HepG2 (cell line): ENCODE measurements around the gene COQ9. TPM values are rescaled to one million over a fixed set of nuclear protein-coding genes. Genes with fewer than 3 reads are reported as not detected.
A peak's percentile ranks its signal among the peaks of the same experiment; 100 is the strongest.

Experiments used
- ATAC-seq: fragments of 200-7000 bp; cut with Tn5 transposase; 3 replicates; pipeline ENCODE4 v1.9.1; 2020; ENCODE audit warnings: mild to moderate bottlenecking, moderate library complexity
- BruUV-seq: library from RNA; stranded (reverse); fragments of 400-500 nt; replicated peaks from 2 replicates; lab custom pipeline; 2021; lab: Mats Ljungman, UMichigan
- CTCF ChIA-PET: fragments of 300-600 bp; formaldehyde crosslinking; extraction: SDS; loops from one replicate; lab custom pipeline; 2021; ENCODE audit warnings: low total read pairs, inconsistent platforms, low intra/inter-chr PET ratio; lab: Yijun Ruan, JAX
- POLR2A ChIA-PET: fragments of 350-600 bp; sonication (Branson Sonifier 250); formaldehyde crosslinking; loops from one replicate; lab custom pipeline; 2020; ENCODE audit warnings: antibody characterized with exemption, inconsistent platforms; lab: Yijun Ruan, JAX
- DNase-seq: peaks from one replicate; pipeline ENCODE4 v3.0.0-alpha.2; 2015; ENCODE audit warnings: low spot score
- FAIRE-seq: peaks from 3 replicates; lab custom pipeline; 2011; peaks lifted over from hg19 to GRCh38; lab: Jason Lieb, UNC
- H2AFZ ChIP-seq: one replicate; pipeline ENCODE4 v1.6.1; 2011; ENCODE audit warnings: low read length, inconsistent platforms
- H3K27ac ChIP-seq: fragments of 300-600 bp; 3 replicates; pipeline ENCODE4 v1.8.0; 2011; ENCODE audit warnings: mixed run types, mild to moderate bottlenecking, mixed read lengths, low read length, inconsistent platforms; ENCODE audit not compliant: insufficient read depth; ENCODE audit errors: extremely low read length
- H3K27me3 ChIP-seq, 2 experiments: fragments of 200-600 bp in 1 of 2; 2 replicates in 1 of 2; 3 replicates in 1 of 2; pipeline versions ENCODE4 v1.6.0 to v1.8.0; 2011; ENCODE audit warnings: low read length in 2 of 2, mild to moderate bottlenecking in 2 of 2, moderate library complexity in 2 of 2, inconsistent platforms in 1 of 2; ENCODE audit not compliant: insufficient read depth in 2 of 2, control insufficient read depth in 1 of 2
- H3K36me3 ChIP-seq, 2 experiments: fragments of 200-600 bp in 1 of 2; replicated peaks in 1 of 2; 2 replicates in 1 of 2; 3 replicates in 1 of 2; pipeline versions ENCODE4 v1.5.1 to v1.8.0; 2011; ENCODE audit warnings: low read length in 2 of 2, inconsistent platforms in 1 of 2; ENCODE audit not compliant: insufficient read depth in 2 of 2, control insufficient read depth in 1 of 2
- H3K4me1 ChIP-seq: 2 replicates; pipeline ENCODE4 v1.5.1; 2012; ENCODE audit warnings: low read length, inconsistent platforms; ENCODE audit not compliant: insufficient read depth
- H3K4me2 ChIP-seq: 2 replicates; pipeline ENCODE4 v1.6.0; 2011; ENCODE audit warnings: low read depth, low read length, inconsistent platforms
- H3K4me3 ChIP-seq, 3 experiments: fragments of 200-600 bp in 1 of 3; sonication (generic), shearing (Covaris generic) in 1 of 3; replicated peaks in 1 of 3; 2 replicates each; pipeline ENCODE4 v1.5.1; 2011 to 2016; ENCODE audit warnings: low read length in 3 of 3, inconsistent platforms in 2 of 3, low read depth in 2 of 3, mild to moderate bottlenecking in 2 of 3, control low read depth in 1 of 3, mixed read lengths in 1 of 3; ENCODE audit not compliant: insufficient read depth in 1 of 3
- H3K79me2 ChIP-seq: one replicate; pipeline ENCODE4 v1.6.1; 2011; ENCODE audit warnings: low read length, inconsistent platforms; ENCODE audit not compliant: insufficient read depth
- H3K9ac ChIP-seq: 2 replicates; pipeline ENCODE4 v1.6.0; 2011; ENCODE audit warnings: mild to moderate bottlenecking, low read depth, low read length, inconsistent platforms; ENCODE audit not compliant: insufficient read depth
- H3K9me3 ChIP-seq: 2 replicates; pipeline ENCODE4 v1.5.1; 2012; ENCODE audit warnings: mild to moderate bottlenecking, low read length
- H4K20me1 ChIP-seq: 2 replicates; pipeline ENCODE4 v1.6.0; 2011; ENCODE audit warnings: inconsistent platforms, mild to moderate bottlenecking, low read length, moderate library complexity; ENCODE audit not compliant: insufficient read depth
- GATAD2A ChIP-seq: IDR thresholded peaks from 2 replicates; pipeline ENCODE4 v1.6.1; 2016
- LCORL ChIP-seq, 2 experiments: fragments of 450-650 bp in 1 of 2; sonication (generic) in 1 of 2; formaldehyde crosslinking in 1 of 2; IDR thresholded peaks; 2 replicates each; pipeline versions ENCODE4 v1.5.0 to v1.6.1; 2017 to 2020; ENCODE audit warnings: antibody characterized with exemption in 1 of 2, missing genetic modification reagents in 1 of 2
- NONO ChIP-seq, 2 experiments: fragments of 450-650 bp in 1 of 2; sonication (generic) in 1 of 2; formaldehyde crosslinking in 1 of 2; IDR thresholded peaks in 1 of 2; conservative IDR thresholded peaks in 1 of 2; 2 replicates each; pipeline versions ENCODE4 v1.6.1 to v1.8.0; 2017 to 2022; ENCODE audit warnings: mild to moderate bottlenecking in 1 of 2, missing genetic modification reagents in 1 of 2, moderate library complexity in 1 of 2
- RAD21 ChIP-seq: fragments of 450-650 bp; formaldehyde crosslinking; IDR thresholded peaks from 2 replicates; pipeline ENCODE4 v1.5.0; 2020; ENCODE audit warnings: mild to moderate bottlenecking
- RCOR2 ChIP-seq: IDR thresholded peaks from 2 replicates; pipeline ENCODE4 v1.6.1; 2016; ENCODE audit warnings: missing biosample characterization, missing genetic modification reagents
- RXRB ChIP-seq: IDR thresholded peaks from 2 replicates; pipeline ENCODE4 v1.6.1; 2016; ENCODE audit warnings: borderline replicate concordance, missing genetic modification reagents, missing compliant biosample characterization
- SAP130 ChIP-seq: IDR thresholded peaks from 2 replicates; pipeline ENCODE4 v1.6.1; 2016; ENCODE audit warnings: low read depth
- TARDBP ChIP-seq: sonication (generic); formaldehyde crosslinking; IDR thresholded peaks from 2 replicates; pipeline ENCODE4 v1.8.0; 2022; ENCODE audit warnings: mild to moderate bottlenecking, missing genetic modification reagents
- THAP11 ChIP-seq: IDR thresholded peaks from 2 replicates; pipeline ENCODE4 v1.6.1; 2016; ENCODE audit warnings: missing biosample characterization, missing genetic modification reagents
- ZBTB7B ChIP-seq: sonication (generic); formaldehyde crosslinking; IDR thresholded peaks from 2 replicates; pipeline ENCODE4 v1.4.0; 2020; ENCODE audit warnings: missing genetic modification reagents
- ZNF7 ChIP-seq: IDR thresholded peaks from 2 replicates; pipeline ENCODE4 v1.6.1; 2016; ENCODE audit warnings: missing biosample characterization, missing genetic modification reagents
- ZNF709 ChIP-seq: sonication (generic); formaldehyde crosslinking; IDR thresholded peaks from 2 replicates; pipeline ENCODE4 v1.5.0; 2020; ENCODE audit warnings: mild to moderate bottlenecking, missing genetic modification reagents
- whole genome bisulfite sequencing: methylation state at CpG from one replicate; pipeline ENCODE4 v1.1.6; 2017; ENCODE audit warnings: low lambda C conversion rate; 5-methylcytosine and 5-hydroxymethylcytosine counted together
- in situ Hi-C: cut with HindIII; loops from 2 replicates; pipeline ENCODE4 v1.10.0; 2017; ENCODE audit warnings: low pct_unique_long_range_greater_than_20kb; ENCODE audit not compliant: extremely low pct_ligation_motif_present
- intact Hi-C: fragments of 100-400 bp; cut with micrococcal nuclease; formaldehyde crosslinking; loops from one replicate; pipeline ENCODE4 v1.10.0; 2022; ENCODE audit not compliant: unreplicated experiment
- polyA plus RNA-seq, 8 experiments: library from polyadenylated mRNA; depleted of rRNA in 3 of 8; stranded (reverse) in 7 of 8; unstranded in 1 of 8; fragments of >200 nt; fragmentation: Illumina TruSeq in 4 of 8; extraction: Trizol in 4 of 8; gene quantifications; 2 replicates each; pipeline versions ENCODE4 v1.2.1 to v1.2.3, GENCODE V29; 2011 to 2016; ENCODE audit warnings: low read depth in 4 of 8, missing spikeins in 1 of 8, mixed read lengths in 1 of 8; ENCODE audit not compliant: insufficient read depth in 1 of 8
- total RNA-seq, 5 experiments: library from RNA; depleted of rRNA; stranded (reverse); fragments of >200 nt; fragmentation: Illumina TruSeq; extraction: Trizol; gene quantifications; 2 replicates each; pipeline ENCODE4 v1.2.3, GENCODE V29; 2016; ENCODE audit warnings: low read depth in 1 of 5
- TF ChIP-seq, protein P1 (sequence below): IDR thresholded peaks from 2 replicates; pipeline ENCODE4 v1.6.1; 2018; ENCODE audit warnings: missing genetic modification reagents, mild to moderate bottlenecking, missing compliant biosample characterization
- TF ChIP-seq, protein P2 (sequence below), 2 experiments: fragments of 450-650 bp in 1 of 2; sonication (generic) in 1 of 2; formaldehyde crosslinking; IDR thresholded peaks; 2 replicates each; pipeline versions ENCODE4 v1.5.0 to v1.8.0; 2020 to 2022; ENCODE audit warnings: mild to moderate bottlenecking in 1 of 2, missing genetic modification reagents in 1 of 2
- TF ChIP-seq, protein P3 (sequence below), 2 experiments: sonication (generic) in 1 of 2; formaldehyde crosslinking in 1 of 2; IDR thresholded peaks; 2 replicates each; pipeline versions ENCODE4 v1.4.0 to v1.6.1; 2018 to 2020; ENCODE audit warnings: missing genetic modification reagents in 2 of 2, borderline replicate concordance in 1 of 2, low read depth in 1 of 2, mild to moderate bottlenecking in 1 of 2, missing biosample characterization in 1 of 2
- TF ChIP-seq, protein P4 (sequence below): IDR thresholded peaks from 2 replicates; pipeline ENCODE4 v1.6.1; 2016; ENCODE audit warnings: missing genetic modification reagents, missing compliant biosample characterization

Gene COQ9
- total and polyA plus RNA-seq, 2 of the 13 experiments (the other 11 are each of a cell fraction or from before 2014, with no cell fraction given) = 57.5 to 108 TPM

DNA sequence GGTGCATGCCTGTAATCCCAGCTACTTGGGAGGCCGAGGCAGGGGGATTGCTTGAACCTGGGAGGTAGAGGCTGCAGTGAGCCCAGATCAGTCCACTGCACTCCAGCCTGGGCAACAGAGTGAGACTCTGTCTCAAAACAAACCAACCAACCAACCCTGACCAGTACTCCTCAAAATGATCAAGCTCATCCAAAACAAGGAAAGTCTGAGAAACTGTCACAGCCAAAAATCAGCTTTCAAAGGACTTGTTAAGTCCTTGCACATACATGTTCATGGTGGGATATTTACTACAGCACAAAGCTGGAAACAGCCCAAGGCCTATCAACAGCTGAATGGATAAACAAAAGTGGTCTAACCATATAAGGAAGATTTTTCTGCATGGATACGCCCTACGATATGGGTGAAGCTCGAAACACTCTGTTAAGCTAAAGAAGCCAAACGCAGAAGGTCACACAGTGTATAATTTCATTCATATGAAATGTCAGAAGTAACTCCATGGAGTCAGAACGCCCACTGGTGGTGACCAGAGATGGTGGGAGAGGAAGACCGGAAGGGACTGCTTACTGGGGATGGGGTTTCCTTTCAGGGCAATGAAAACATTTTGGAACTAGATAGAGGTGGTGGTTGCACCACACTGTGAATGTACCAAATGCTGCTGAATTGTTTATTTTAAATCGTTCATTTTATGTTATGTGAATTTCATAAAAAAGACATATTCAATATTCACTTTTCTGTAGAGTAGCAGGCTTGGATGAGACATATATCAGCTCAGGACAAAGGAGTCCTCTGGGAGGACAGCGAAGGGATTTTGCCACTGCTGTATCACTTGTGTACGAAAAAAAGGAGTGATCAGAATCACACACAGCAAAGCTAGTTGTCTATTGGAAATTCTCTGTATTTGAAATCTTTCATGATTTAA lies 25.0 kb upstream of the COQ9 start:
- ChIA-PET POLR2A (interaction anchor here (0.8 to 1.7 kb wide), 5 partner anchors 20 to 122 kb away, joined by 3 to 5 read pairs (median 4); partner anchors contain the start of gene CX3CL1), CTCF (interaction anchor here (1.2 to 3.6 kb wide), 4 partner anchors 97 to 338 kb away, joined by 4 to 49 read pairs (median 6); no protein-coding TSS in a partner anchor)
- Histone ChIP-seq H4K20me1 (no peaks in the 10 kb centered on the region), H3K27me3 (no peaks in the 10 kb centered on the region), H2AFZ (no peak overlapping the region), H3K4me2 (peak overlapping the region; percentile 38), H3K9ac (no peak overlapping the region), H3K4me1 (peaks cover 32% of the 10 kb centered on the region), H3K79me2 (no peaks in the 10 kb centered on the region), H3K9me3 (no peaks in the 10 kb centered on the region), H3K27ac (no peak overlapping the region), H3K36me3 (peaks cover 0 to 3% of the 10 kb centered on the region in 2 experiments; a peak in 2 of 5 replicates), H3K4me3 (no peak overlapping the region; a peak in 1 of 6 replicates)
- BruUV-seq = no TSS peak
- in situ Hi-C loops = loop anchor here (5.0 kb wide), 1 partner anchor 95 kb away; no protein-coding TSS in a partner anchor
- DNase-seq (peak; percentile 77), FAIRE-seq (peak; percentile 83), ATAC-seq (peak; percentile 74)
- intact Hi-C loops = loop anchor here (1.0 kb wide), 1 partner anchor 122 kb away; no protein-coding TSS in a partner anchor
- 14% methylated on average over 10 of the region's 10 CpGs for WGBS
- TF ChIP-seq NONO (IDR thresholded peaks at IDR 0.05) (no peak), NONO (CRISPR knock-in tag; conservative IDR thresholded peaks at IDR 0.05) (peak; percentile 50; the same call in 1 of the 2 replicates), GATAD2A (CRISPR knock-in tag) (peak; percentile 64), TARDBP (CRISPR knock-in tag) (peak; percentile 52; the same call in 1 of the 2 replicates), ZNF7 (CRISPR knock-in tag) (peak; percentile 13; the same call in 1 of the 2 replicates), ZBTB7B (CRISPR knock-in tag) (peak; percentile 58; the same call in 1 of the 2 replicates), RXRB (CRISPR knock-in tag) (peak; percentile 49; the same call in 1 of the 2 replicates), RAD21 (CRISPR knock-in tag) (peak; percentile 72), SAP130 (CRISPR knock-in tag) (peak; percentile 58), ZNF709 (no peak), RCOR2 (CRISPR knock-in tag) (0 out of 2 replicates have a peak, but pooled peaks have one; percentile 21), LCORL (IDR thresholded peaks at IDR 0.05) (no peak), LCORL (CRISPR knock-in tag; IDR thresholded peaks at IDR 0.05) (0 out of 2 replicates have a peak, but pooled peaks have one; percentile 19), THAP11 (CRISPR knock-in tag) (peak; percentile 50; the same call in 1 of the 2 replicates)
- TF ChIP-seq, protein P1, sequence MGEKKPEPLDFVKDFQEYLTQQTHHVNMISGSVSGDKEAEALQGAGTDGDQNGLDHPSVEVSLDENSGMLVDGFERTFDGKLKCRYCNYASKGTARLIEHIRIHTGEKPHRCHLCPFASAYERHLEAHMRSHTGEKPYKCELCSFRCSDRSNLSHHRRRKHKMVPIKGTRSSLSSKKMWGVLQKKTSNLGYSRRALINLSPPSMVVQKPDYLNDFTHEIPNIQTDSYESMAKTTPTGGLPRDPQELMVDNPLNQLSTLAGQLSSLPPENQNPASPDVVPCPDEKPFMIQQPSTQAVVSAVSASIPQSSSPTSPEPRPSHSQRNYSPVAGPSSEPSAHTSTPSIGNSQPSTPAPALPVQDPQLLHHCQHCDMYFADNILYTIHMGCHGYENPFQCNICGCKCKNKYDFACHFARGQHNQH (CRISPR knock-in tag) = peak; percentile 28; the same call in 1 of the 2 replicates
- TF ChIP-seq, protein P2, sequence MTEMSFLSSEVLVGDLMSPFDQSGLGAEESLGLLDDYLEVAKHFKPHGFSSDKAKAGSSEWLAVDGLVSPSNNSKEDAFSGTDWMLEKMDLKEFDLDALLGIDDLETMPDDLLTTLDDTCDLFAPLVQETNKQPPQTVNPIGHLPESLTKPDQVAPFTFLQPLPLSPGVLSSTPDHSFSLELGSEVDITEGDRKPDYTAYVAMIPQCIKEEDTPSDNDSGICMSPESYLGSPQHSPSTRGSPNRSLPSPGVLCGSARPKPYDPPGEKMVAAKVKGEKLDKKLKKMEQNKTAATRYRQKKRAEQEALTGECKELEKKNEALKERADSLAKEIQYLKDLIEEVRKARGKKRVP (CRISPR knock-in tag; IDR thresholded peaks at IDR 0.05) = no peak
- TF ChIP-seq, protein P3, sequence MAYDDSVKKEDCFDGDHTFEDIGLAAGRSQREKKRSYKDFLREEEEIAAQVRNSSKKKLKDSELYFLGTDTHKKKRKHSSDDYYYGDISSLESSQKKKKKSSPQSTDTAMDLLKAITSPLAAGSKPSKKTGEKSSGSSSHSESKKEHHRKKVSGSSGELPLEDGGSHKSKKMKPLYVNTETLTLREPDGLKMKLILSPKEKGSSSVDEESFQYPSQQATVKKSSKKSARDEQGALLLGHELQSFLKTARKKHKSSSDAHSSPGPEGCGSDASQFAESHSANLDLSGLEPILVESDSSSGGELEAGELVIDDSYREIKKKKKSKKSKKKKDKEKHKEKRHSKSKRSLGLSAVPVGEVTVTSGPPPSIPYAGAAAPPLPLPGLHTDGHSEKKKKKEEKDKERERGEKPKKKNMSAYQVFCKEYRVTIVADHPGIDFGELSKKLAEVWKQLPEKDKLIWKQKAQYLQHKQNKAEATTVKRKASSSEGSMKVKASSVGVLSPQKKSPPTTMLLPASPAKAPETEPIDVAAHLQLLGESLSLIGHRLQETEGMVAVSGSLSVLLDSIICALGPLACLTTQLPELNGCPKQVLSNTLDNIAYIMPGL (CRISPR knock-in tag; IDR thresholded peaks at IDR 0.05; ENCODE audit: borderline replicate concordance in 1 of 2, low read depth in 1 of 2) = peak; percentile 73 to 89
- TF ChIP-seq, protein P4, sequence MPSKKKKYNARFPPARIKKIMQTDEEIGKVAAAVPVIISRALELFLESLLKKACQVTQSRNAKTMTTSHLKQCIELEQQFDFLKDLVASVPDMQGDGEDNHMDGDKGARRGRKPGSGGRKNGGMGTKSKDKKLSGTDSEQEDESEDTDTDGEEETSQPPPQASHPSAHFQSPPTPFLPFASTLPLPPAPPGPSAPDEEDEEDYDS (CRISPR knock-in tag) = peak; percentile 29; the same call in 1 of the 2 replicates
